Mucosa of descending colon (tissue), 3 donors: Measurements from ENCODE around the gene TEDC2. TPM values are rescaled to one million over a fixed set of nuclear protein-coding genes. Genes with fewer than 3 reads are reported as not detected.

Source experiments
- ATAC-seq: fragments of 200-7000 bp; cut with Tn5 transposase; one replicate; pipeline ENCODE4 v1.9.1; 2020; ENCODE audit warnings: mild to moderate bottlenecking, moderate library complexity
- DNase-seq, 3 donors: peaks; one replicate each; pipeline ENCODE4 v3.0.0-alpha.2; 2020
- H3K36me3 ChIP-seq: fragments of 200-600 bp; one replicate; pipeline ENCODE4 v1.8.0; 2021; ENCODE audit warnings: low read depth, mild to moderate bottlenecking
- H3K4me1 ChIP-seq: fragments of 200-600 bp; one replicate; pipeline ENCODE4 v1.8.0; 2021; ENCODE audit warnings: low read depth, mild to moderate bottlenecking
- H3K4me3 ChIP-seq: fragments of 200-600 bp; one replicate; pipeline ENCODE4 v1.8.0; 2021; ENCODE audit warnings: mild to moderate bottlenecking
- H3K9me3 ChIP-seq: fragments of 200-600 bp; one replicate; pipeline ENCODE4 v1.8.0; 2021; ENCODE audit warnings: mild to moderate bottlenecking
- CTCF ChIP-seq: fragments of 200-600 bp; IDR thresholded peaks from one replicate; pipeline ENCODE4 v1.8.0; 2022; ENCODE audit warnings: antibody characterized with exemption, mild to moderate bottlenecking
- intact Hi-C, 2 donors: fragments of 100-400 bp; cut with DNase I in 1 of 2; cut with micrococcal nuclease in 1 of 2; formaldehyde crosslinking; loops; one replicate each; pipeline versions ENCODE4 v1.11.0 to v1.11.1; 2022; cut with DNase I, micrococcal nuclease
- total RNA-seq, 3 donors: library from RNA; stranded (reverse); fragmentation: NEBNext Ultra II Directional in 2 of 3; extraction: Animal tissue kit (Norgen Biotek cat#: 25700) in 2 of 3; gene quantifications; one replicate each; pipeline versions ENCODE4 v1.2.1 to v1.2.4, GENCODE V29; 2021 to 2023
- donor health status: DM: no; HTN: no; CAD: no; lungs with moderate emphysema.
- donor health status: DM: no; HTN: no; CAD: no.
- donor health status: DM: no; HTN: yes; CAD: no.

The TEDC2 gene
- total RNA-seq, 3 donors from 2014 or later: 1.1 to 5.5 (median 2.8) TPM

GRCh38 chr16:2452650-2453049, 7.3 kb upstream of the TEDC2 start:
- ATAC-seq (no peak), DNase-seq (no peak)
- no peaks in the 10 kb centered on the region for H3K36me3 ChIP-seq
- H3K4me1 ChIP-seq: no peaks in the 10 kb centered on the region
- no peaks in the 10 kb centered on the region for H3K9me3 ChIP-seq
- no peak for TF ChIP-seq CTCF
- intact Hi-C loops: no loop called here
- no peak overlapping the region for H3K4me3 ChIP-seq

- H3K36me3 ChIP-seq: no peaks in the 10 kb centered on the region
- H3K4me3 ChIP-seq: no peak overlapping the region
- no peaks in the 10 kb centered on the region for H3K9me3 ChIP-seq
- DNase-seq (no peak), ATAC-seq (no peak)
- TF ChIP-seq CTCF: no peak
- intact Hi-C loops: no loop called here
- peaks cover 6% of the 10 kb centered on the region for H3K4me1 ChIP-seq
Measured at GRCh38 chr16:2455081-2455845, 4.6 kb upstream of the TEDC2 start.

GRCh38 chr16:2456551-2457153, 3.3 kb upstream of the TEDC2 start:
- H3K9me3 ChIP-seq: no peaks in the 10 kb centered on the region
- H3K4me3 ChIP-seq: no peak overlapping the region
- no peaks in the 10 kb centered on the region for H3K36me3 ChIP-seq
- intact Hi-C loops: no loop called here
- peaks cover 9% of the 10 kb centered on the region for H3K4me1 ChIP-seq
- no peak for TF ChIP-seq CTCF
- DNase-seq (no peak), ATAC-seq (no peak)

GRCh38 chr16:2457267-2457666, 2.6 kb upstream of the TEDC2 start:
- intact Hi-C loops: no loop called here
- no peaks in the 10 kb centered on the region for H3K36me3 ChIP-seq
- TF ChIP-seq CTCF: no peak
- H3K4me3 ChIP-seq: no peak overlapping the region
- no peak for DNase-seq
- ATAC-seq: no peak
- no peaks in the 10 kb centered on the region for H3K9me3 ChIP-seq
- peaks cover 9% of the 10 kb centered on the region for H3K4me1 ChIP-seq

- DNase-seq (peak in 1 of 3 donors; percentile 42), ATAC-seq (no peak)
- intact Hi-C loops: no loop called here
- Histone ChIP-seq H3K4me3 (no peak overlapping the region), H3K9me3 (no peaks in the 10 kb centered on the region), H3K36me3 (no peaks in the 10 kb centered on the region), H3K4me1 (peaks cover 9% of the 10 kb centered on the region)
- TF ChIP-seq CTCF: no peak
Measured at GRCh38 chr16:2457946-2458345, 2.0 kb upstream of the TEDC2 start.
